Gastroesophageal sphincter (tissue), 3 donors: ENCODE data around the gene PDE8A.

Experiments
- POLR2A ChIP-seq, 2 donors: fragments of 450-650 bp; IDR thresholded peaks; one replicate each; pipeline ENCODE4 v1.6.1; 2017; ENCODE audit warnings: antibody characterized with exemption in 2 of 2, mild to moderate bottlenecking in 2 of 2, moderate library complexity in 1 of 2
- TF ChIP-seq, protein P1 (sequence below), 4 experiments: fragments of 200-600 bp in 2 of 4; fragments of 450-650 bp in 2 of 4; sonication (generic) in 1 of 4; IDR thresholded peaks; one replicate each; pipeline ENCODE4 v1.5.1; 2017 to 2019; ENCODE audit warnings: antibody characterized with exemption in 4 of 4, mild to moderate bottlenecking in 2 of 4, moderate library complexity in 2 of 4

DNA sequence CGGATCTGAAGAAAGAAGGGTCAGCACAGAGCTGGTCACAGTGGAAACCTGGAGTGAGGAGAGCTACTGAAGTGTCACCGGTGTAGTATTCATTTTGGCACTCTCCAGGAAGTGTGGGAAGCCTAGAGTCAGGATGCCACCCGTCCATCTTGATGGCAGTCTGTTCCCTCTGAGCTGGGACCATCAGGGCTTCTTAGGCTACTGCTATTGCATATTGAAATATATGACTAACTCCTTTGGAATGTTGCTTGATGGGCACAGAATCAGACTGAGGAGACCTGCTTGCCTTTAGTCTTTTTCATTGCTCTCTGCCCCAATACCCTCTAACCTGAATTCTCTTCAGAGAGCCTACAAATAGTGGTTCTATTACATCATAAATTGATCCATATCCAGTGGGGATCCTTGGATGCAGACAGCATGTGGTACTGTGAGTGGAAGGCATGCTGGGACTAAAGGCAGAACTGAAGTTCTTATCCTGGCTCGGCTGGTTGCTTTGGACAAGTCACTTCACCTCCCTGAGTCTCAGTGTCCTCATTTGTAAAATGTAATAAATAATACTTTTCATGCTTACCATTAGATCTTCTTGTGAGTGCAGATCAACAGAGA is 143.5 kb downstream of the PDE8A start:
- TF ChIP-seq, protein P1, sequence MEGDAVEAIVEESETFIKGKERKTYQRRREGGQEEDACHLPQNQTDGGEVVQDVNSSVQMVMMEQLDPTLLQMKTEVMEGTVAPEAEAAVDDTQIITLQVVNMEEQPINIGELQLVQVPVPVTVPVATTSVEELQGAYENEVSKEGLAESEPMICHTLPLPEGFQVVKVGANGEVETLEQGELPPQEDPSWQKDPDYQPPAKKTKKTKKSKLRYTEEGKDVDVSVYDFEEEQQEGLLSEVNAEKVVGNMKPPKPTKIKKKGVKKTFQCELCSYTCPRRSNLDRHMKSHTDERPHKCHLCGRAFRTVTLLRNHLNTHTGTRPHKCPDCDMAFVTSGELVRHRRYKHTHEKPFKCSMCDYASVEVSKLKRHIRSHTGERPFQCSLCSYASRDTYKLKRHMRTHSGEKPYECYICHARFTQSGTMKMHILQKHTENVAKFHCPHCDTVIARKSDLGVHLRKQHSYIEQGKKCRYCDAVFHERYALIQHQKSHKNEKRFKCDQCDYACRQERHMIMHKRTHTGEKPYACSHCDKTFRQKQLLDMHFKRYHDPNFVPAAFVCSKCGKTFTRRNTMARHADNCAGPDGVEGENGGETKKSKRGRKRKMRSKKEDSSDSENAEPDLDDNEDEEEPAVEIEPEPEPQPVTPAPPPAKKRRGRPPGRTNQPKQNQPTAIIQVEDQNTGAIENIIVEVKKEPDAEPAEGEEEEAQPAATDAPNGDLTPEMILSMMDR (IDR thresholded peaks at IDR 0.05) = no peak
- TF ChIP-seq POLR2A (IDR thresholded peaks at IDR 0.05) = no peak
